Right atrium auricular region (tissue), 2 donors: ENCODE results near the gene HSD17B11. TPM values are rescaled to one million over a fixed set of nuclear protein-coding genes. Genes with fewer than 3 reads are reported as not detected.

Experiments
- DNase-seq: peaks from one replicate; pipeline ENCODE4 v3.0.0-alpha.2; 2019; ENCODE audit warnings: low spot score
- H3K27ac ChIP-seq, 2 donors: fragments of 200-600 bp; sonication (generic); 1 replicate in 1 of 2; 2 replicates in 1 of 2; pipeline ENCODE4 v1.5.1; 2016 to 2019
- H3K27me3 ChIP-seq, 2 donors: fragments of 200-600 bp; sonication (generic); one replicate each; pipeline versions ENCODE4 v1.5.1 to v1.6.0; 2017 to 2019
- H3K36me3 ChIP-seq: fragments of 200-600 bp; sonication (generic); one replicate; pipeline ENCODE4 v1.5.1; 2016
- H3K4me1 ChIP-seq, 2 donors: fragments of 200-600 bp; sonication (generic); one replicate each; pipeline versions ENCODE4 v1.5.1 to v1.6.0; 2017 to 2019
- H3K4me3 ChIP-seq, 2 donors: fragments of 200-600 bp; sonication (generic); 1 replicate in 1 of 2; 2 replicates in 1 of 2; pipeline ENCODE4 v1.5.1; 2017 to 2019; ENCODE audit warnings: mild to moderate bottlenecking in 1 of 2, moderate library complexity in 1 of 2
- H3K9me3 ChIP-seq, 2 donors: fragments of 200-600 bp; sonication (generic); one replicate each; pipeline ENCODE4 v1.5.1; 2019
- total RNA-seq, 2 donors: library from RNA; depleted of rRNA; stranded (reverse); fragments of >200 nt; gene quantifications; one replicate each; pipeline ENCODE4 v1.1.0, GENCODE V29; 2016
- TF ChIP-seq, protein P1 (sequence below), 2 donors: fragments of 200-600 bp; sonication (generic); IDR thresholded peaks; one replicate each; pipeline ENCODE4 v1.5.1; 2019; ENCODE audit warnings: antibody characterized with exemption in 2 of 2

HSD17B11 gene
- total RNA-seq, 2 donors from 2014 or later = 32.4 to 33.8 TPM

DNA sequence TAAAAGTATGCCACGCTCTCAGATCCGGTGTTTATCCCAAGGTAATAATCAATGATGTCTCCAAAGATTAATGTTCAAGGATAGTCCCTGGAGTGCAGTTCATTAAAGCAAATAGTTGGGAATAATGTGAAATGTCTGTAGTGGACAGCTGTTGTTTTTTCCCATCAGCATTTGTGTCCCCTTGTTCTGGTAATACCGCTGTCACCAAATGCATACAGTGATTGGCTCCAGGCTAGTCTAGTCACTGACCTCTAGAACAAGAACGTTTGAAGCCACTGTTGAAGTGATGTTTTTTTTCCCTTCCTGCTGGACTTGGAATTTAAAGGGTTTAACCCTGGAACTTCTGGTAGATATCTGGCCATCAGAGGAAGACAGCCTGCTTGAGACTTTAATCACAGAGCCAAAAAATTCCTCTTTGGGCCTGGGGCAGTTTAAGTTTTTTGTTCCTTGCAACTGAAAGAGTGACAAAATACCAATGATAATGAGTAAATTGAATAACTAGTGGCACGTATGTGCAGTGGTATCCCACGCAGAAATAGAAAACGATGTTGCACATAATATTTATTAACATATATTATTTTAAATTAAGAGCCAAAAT lies 30.6 kb downstream of the HSD17B11 start:
- TF ChIP-seq, protein P1, sequence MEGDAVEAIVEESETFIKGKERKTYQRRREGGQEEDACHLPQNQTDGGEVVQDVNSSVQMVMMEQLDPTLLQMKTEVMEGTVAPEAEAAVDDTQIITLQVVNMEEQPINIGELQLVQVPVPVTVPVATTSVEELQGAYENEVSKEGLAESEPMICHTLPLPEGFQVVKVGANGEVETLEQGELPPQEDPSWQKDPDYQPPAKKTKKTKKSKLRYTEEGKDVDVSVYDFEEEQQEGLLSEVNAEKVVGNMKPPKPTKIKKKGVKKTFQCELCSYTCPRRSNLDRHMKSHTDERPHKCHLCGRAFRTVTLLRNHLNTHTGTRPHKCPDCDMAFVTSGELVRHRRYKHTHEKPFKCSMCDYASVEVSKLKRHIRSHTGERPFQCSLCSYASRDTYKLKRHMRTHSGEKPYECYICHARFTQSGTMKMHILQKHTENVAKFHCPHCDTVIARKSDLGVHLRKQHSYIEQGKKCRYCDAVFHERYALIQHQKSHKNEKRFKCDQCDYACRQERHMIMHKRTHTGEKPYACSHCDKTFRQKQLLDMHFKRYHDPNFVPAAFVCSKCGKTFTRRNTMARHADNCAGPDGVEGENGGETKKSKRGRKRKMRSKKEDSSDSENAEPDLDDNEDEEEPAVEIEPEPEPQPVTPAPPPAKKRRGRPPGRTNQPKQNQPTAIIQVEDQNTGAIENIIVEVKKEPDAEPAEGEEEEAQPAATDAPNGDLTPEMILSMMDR (IDR thresholded peaks at IDR 0.05) = no peak
- no peaks in the 10 kb centered on the region for H3K9me3 ChIP-seq
- H3K4me3 ChIP-seq = no peak overlapping the region
- H3K27me3 ChIP-seq = no peaks in the 10 kb centered on the region
- no peak for DNase-seq
- no peaks in the 10 kb centered on the region for H3K4me1 ChIP-seq
- peaks cover 31% of the 10 kb centered on the region for H3K36me3 ChIP-seq
- H3K27ac ChIP-seq = no peak overlapping the region

DNA sequence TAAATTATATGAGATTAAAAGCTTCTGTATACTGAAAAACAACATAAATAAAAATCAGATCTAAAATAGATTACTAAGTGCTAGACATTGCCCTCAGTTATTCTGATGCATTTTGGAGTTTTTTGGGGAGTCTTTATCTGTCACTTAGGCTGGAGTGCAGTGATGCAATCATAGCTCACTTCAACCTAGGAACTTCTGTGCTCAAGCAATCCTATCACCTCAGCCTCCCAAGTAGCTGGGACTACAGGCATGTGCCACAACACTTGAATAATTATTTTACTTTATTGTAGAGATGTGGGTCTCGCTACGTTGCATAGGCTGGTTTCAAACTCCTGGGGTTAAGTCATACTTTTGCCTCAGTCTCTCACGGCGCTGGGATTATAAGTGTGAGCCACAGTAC lies 31.7 kb downstream of the HSD17B11 start:
- Histone ChIP-seq H3K9me3 (no peaks in the 10 kb centered on the region), H3K4me1 (no peaks in the 10 kb centered on the region), H3K36me3 (peaks cover 20% of the 10 kb centered on the region), H3K27me3 (no peaks in the 10 kb centered on the region), H3K27ac (no peak overlapping the region), H3K4me3 (no peak overlapping the region)
- no peak for DNase-seq
- TF ChIP-seq, protein P1 (IDR thresholded peaks at IDR 0.05) = no peak

DNA sequence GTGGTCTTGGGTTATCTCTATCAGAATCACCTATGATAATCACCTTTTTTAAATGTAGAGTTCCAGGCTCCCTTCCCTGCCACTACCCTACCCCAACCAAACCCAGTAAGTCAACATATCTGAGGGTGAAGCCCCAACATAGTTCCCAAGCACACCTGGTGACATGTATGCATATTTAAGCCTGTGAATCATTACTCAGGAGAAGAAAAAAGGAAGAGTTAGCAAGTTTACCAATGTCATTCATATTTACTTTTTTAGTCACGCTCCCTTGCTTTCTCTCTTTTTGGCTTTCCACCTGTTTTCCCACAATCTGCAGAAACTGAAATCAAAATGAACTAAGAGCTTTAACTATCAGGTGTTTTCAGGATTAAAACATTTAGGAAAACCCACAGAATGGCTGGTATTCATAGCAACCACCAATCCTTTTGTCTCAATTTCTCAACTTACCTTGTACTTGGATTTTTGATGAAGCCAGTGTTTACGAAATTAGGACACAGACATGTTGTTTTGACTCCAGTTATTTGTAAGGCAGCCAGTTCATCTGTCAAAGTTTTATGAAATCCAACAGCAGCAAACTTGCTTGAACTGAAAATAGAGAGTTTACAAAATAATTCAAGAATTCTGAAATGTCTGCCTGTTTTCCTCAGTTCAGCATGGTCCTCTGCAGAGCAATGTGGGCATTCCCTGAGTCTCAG lies 34.0 kb downstream of the HSD17B11 start:
- DNase-seq = no peak
- Histone ChIP-seq H3K27me3 (no peaks in the 10 kb centered on the region), H3K27ac (no peak overlapping the region), H3K4me1 (no peaks in the 10 kb centered on the region), H3K36me3 (peaks cover 12% of the 10 kb centered on the region), H3K4me3 (no peak overlapping the region), H3K9me3 (no peaks in the 10 kb centered on the region)
- TF ChIP-seq, protein P1 (IDR thresholded peaks at IDR 0.05) = no peak

DNA sequence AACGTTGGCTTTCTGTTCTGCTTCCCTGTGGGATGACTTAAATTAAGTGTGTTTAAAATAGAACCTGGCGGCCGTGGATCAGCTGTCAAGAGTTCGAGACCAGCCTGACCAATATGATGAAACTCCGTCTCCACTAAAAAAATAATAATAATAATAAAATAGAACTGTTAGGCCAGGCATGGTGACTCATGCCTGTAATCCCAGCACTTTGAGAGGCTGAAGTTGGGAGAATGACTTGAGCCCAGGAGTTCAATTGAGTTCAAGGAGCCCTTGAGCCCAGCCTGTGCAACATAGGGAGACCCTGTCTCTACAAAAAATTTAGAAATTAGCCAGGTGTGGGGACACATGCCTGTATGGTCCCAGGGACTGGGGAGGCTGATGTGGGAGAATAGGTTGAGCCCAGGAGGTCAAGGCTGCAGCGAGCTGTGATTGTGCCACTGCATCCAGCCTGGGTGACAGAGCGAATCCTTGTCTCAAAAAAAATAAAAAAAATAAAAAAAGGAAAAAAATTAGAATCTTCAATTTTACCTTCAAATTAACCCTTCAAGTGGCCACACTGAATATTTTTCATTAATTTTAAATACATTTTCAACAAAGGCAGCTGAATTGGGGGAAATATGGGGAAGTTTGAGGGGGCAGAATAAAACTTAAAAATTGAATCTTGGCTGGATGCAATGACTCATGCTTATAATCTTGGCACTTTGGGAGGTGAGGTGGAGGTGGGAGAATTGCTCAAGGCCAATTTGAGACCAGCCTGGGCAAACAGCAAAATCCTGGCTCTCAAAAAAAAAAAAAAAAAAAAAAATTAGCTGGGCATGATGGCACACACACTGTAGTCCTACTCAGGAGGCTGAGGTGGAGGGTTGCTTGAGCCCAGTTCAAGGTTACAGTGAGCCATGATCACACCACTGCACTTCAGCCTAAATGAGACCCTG lies 36.6 kb downstream of the HSD17B11 start:
- Histone ChIP-seq H3K4me3 (no peak overlapping the region), H3K27me3 (no peaks in the 10 kb centered on the region), H3K27ac (no peak overlapping the region), H3K9me3 (no peaks in the 10 kb centered on the region), H3K36me3 (peaks cover 10% of the 10 kb centered on the region), H3K4me1 (no peaks in the 10 kb centered on the region)
- DNase-seq = no peak
- TF ChIP-seq, protein P1 (IDR thresholded peaks at IDR 0.05) = no peak

DNA sequence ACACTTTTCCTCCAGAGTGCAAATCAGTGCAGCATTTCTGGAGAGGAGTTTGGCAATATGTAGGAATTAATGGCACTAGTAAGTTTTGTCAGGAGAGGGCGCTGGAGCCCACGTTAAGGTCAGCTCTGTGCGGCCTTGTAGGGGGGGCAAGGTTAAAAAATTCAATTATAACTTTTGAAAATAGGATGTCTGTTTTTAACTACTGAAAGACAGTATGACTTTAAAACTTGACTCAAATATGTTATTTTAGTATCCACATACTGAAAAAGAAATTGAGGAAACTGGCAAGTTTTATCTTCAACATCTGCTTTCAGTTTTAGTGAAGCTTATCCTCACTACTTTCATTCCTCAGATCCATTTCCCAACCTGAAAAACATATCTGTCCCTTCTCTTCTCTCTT lies 37.4 kb downstream of the HSD17B11 start:
- no peak overlapping the region for H3K4me3 ChIP-seq
- TF ChIP-seq, protein P1 (IDR thresholded peaks at IDR 0.05) = peak; percentile 27 to 64
- no peaks in the 10 kb centered on the region for H3K4me1 ChIP-seq
- no peak overlapping the region for H3K27ac ChIP-seq
- DNase-seq = no peak
- H3K9me3 ChIP-seq = no peaks in the 10 kb centered on the region
- no peaks in the 10 kb centered on the region for H3K27me3 ChIP-seq
- peaks cover 1% of the 10 kb centered on the region for H3K36me3 ChIP-seq
